Muscle of leg (tissue), 11 donors: ENCODE measurements around the gene SHISA5. TPM values are rescaled to one million over a fixed set of nuclear protein-coding genes. Genes with fewer than 3 reads are reported as not detected.
"Not testable (repeated sequence)": the region's sequence is repeated elsewhere in the genome, so short reads cannot be mapped to it uniquely, and the experiment has no call there.

Source experiments
- DNase-seq: peaks from one replicate; pipeline ENCODE4 v3.0.0; 2013
- H3K27ac ChIP-seq: one replicate; pipeline ENCODE4 v1.5.1; 2013; ENCODE audit warnings: mild to moderate bottlenecking, low read length, control low read depth
- H3K27me3 ChIP-seq: one replicate; pipeline ENCODE4 v1.6.1; 2013; ENCODE audit warnings: low read length; ENCODE audit not compliant: control insufficient read depth, insufficient read depth
- H3K36me3 ChIP-seq: one replicate; pipeline ENCODE4 v1.6.1; 2013; ENCODE audit warnings: low read length; ENCODE audit not compliant: control insufficient read depth, insufficient read depth
- H3K4me1 ChIP-seq: one replicate; pipeline ENCODE4 v1.6.1; 2013; ENCODE audit warnings: low read length; ENCODE audit not compliant: control insufficient read depth, insufficient read depth
- H3K4me3 ChIP-seq: one replicate; pipeline ENCODE4 v1.5.1; 2013; ENCODE audit warnings: low read length, control low read depth
- H3K9me3 ChIP-seq: replicated peaks from 2 replicates; pipeline ENCODE4 v1.6.1; 2013; ENCODE audit warnings: low read depth, low read length; ENCODE audit not compliant: control insufficient read depth
- WGBS: methylation state at CpG from one replicate; pipeline ENCODE4 v1.1.5; 2013; ENCODE audit warnings: missing lambda C conversion rate; ENCODE audit not compliant: insufficient coverage; 5-methylcytosine and 5-hydroxymethylcytosine counted together
- polyA plus RNA-seq, 8 donors: library from polyadenylated mRNA; unstranded; fragments of 120-200 nt; gene quantifications; one replicate each; pipeline versions ENCODE4 v1.2.1 to v1.2.3, GENCODE V29; 2013; ENCODE audit warnings: inconsistent platforms in 1 of 8, low replicate concordance in 1 of 8; ENCODE audit not compliant: insufficient read length in 8 of 8, insufficient read depth in 1 of 8
- total RNA-seq: library from RNA; stranded (reverse); fragments of 120-200 nt; gene quantifications from one replicate; pipeline ENCODE4 v1.2.4, GENCODE V29; 2013

The SHISA5 gene
- total and polyA plus RNA-seq, 9 donors, result 55.1 to 91.3 (median 72.7) TPM

DNA sequence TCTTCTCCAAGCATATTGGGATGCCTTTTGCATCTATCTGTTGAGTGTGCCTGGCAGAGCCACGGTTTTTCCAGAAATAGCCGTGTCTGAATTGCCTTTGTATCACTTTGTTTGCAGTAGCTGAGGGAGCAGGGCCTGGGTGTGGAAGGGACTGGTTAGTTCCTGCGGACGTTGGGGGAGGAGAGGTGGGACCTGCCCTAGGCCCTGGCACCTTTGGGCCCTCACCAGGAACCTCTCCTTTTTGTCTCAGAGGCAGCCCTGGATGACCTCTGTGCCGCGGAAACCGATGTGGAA is 38.8 kb downstream of the SHISA5 start:
- Histone ChIP-seq H3K27ac (peak overlapping the region; percentile 100), H3K27me3 (no peaks in the 10 kb centered on the region), H3K4me1 (peaks cover 59% of the 10 kb centered on the region), H3K4me3 (no peak overlapping the region), H3K9me3 (no peaks in the 10 kb centered on the region), H3K36me3 (peaks cover 70% of the 10 kb centered on the region)
- WGBS, result 0% methylated on average over 2 of the region's 7 CpGs
- no peak for DNase-seq

DNA sequence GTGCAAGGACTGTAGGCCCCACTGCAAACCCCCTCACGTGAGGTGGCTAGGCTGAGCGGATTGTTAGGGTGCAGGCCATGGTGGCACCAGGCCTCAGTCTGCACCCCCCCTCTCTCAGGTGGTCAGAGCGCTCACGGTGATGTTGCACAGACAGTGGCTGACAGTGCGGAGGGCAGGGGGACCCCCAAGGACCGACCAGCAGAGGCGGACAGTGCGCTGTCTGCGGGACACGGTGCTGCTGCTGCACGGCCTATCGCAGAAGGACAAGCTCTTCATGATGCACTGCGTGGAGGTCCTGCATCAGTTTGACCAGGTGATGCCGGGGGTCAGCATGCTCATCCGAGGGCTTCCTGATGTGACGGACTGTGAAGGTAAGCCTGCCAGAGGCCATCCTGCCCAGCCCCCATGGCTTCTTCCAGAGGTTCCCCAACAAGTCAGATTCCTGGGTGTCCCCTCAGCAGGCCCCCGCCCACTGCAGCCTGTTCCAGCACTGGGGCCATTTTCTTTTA is 39.2 kb downstream of the SHISA5 start:
- H3K27me3 ChIP-seq, result no peaks in the 10 kb centered on the region
- H3K4me1 ChIP-seq, result peaks cover 54% of the 10 kb centered on the region
- H3K9me3 ChIP-seq, result no peaks in the 10 kb centered on the region
- 93% methylated on average over 16 of the region's 17 CpGs for WGBS
- no peak for DNase-seq
- H3K4me3 ChIP-seq, result no peak overlapping the region
- peaks cover 70% of the 10 kb centered on the region for H3K36me3 ChIP-seq
- peak overlapping the region; percentile 100 for H3K27ac ChIP-seq

DNA sequence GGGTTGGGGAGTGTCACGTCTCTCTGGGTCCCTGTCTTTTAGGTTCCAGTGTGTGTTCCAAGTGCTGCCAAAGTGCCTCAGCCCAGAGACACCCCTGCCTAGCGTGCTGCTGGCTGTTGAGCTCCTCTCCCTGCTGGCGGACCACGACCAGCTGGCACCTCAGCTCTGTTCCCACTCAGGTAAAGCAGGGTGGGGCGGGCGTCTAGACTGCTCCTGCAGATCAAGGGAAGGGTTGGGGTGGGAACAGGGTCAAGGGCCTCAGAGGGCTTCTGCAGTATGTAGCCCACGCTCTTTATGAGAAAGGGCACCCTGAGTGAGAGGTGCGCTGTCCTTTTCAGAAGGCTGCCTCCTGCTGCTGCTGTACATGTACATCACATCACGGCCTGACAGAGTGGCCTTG is 40.3 kb downstream of the SHISA5 start:
- no peak for DNase-seq
- 80% methylated on average over 7 of the region's 9 CpGs for WGBS
- no peaks in the 10 kb centered on the region for H3K27me3 ChIP-seq
- no peak overlapping the region for H3K27ac ChIP-seq
- peaks cover 70% of the 10 kb centered on the region for H3K36me3 ChIP-seq
- peaks cover 44% of the 10 kb centered on the region for H3K4me1 ChIP-seq
- H3K9me3 ChIP-seq, result no peaks in the 10 kb centered on the region
- no peak overlapping the region for H3K4me3 ChIP-seq

DNA sequence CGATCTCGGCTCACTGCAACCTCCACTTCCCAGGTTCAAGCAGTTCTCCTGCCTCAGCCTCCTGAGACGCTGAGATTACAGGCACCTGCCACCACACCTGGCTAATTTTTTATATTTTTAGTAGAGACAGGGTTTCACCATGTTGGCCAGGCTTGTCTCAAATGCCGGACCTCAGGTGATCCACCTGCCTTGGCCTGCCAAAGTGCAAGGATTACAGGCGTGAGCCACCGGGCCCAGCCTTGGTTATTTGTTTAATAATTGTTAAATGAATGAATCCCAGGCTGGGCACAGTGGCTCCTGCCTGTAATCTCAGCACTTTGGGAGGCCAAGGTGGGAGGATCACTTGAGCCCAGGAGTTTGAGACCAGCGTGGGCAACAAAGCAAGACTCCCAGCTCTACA is 42.2 kb downstream of the SHISA5 start:
- WGBS, result 88% methylated on average over 3 of the region's 7 CpGs
- not testable (repeated sequence) for H3K27me3 ChIP-seq, H3K4me3 ChIP-seq, H3K9me3 ChIP-seq, H3K27ac ChIP-seq, DNase-seq
- Histone ChIP-seq H3K36me3 (peaks cover 58% of the 10 kb centered on the region), H3K4me1 (peaks cover 24% of the 10 kb centered on the region)

DNA sequence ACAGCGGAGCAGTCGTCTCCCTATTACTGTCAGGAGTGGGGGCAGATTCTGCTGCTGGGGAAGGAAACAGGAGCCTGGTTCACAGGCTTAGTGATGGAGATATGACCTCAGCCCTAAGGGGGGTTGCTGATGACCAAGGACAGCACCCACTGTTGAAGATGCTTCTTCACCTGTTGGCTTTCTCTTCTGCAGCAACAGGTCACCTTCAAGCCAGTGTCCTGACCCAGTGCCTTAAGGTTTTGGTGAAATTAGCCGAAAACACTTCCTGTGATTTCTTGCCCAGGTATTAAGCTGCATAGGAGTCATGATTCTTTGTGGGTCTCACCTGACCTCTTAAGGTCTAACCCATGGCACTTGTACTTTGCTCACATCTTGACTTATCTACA is 43.5 kb downstream of the SHISA5 start:
- WGBS, result 92% methylated on average over 2 of the region's 3 CpGs
- no peaks in the 10 kb centered on the region for H3K27me3 ChIP-seq
- no peak for DNase-seq
- peaks cover 12% of the 10 kb centered on the region for H3K4me1 ChIP-seq
- H3K36me3 ChIP-seq, result peaks cover 62% of the 10 kb centered on the region
- no peaks in the 10 kb centered on the region for H3K9me3 ChIP-seq
- no peak overlapping the region for H3K27ac ChIP-seq
- H3K4me3 ChIP-seq, result no peak overlapping the region

DNA sequence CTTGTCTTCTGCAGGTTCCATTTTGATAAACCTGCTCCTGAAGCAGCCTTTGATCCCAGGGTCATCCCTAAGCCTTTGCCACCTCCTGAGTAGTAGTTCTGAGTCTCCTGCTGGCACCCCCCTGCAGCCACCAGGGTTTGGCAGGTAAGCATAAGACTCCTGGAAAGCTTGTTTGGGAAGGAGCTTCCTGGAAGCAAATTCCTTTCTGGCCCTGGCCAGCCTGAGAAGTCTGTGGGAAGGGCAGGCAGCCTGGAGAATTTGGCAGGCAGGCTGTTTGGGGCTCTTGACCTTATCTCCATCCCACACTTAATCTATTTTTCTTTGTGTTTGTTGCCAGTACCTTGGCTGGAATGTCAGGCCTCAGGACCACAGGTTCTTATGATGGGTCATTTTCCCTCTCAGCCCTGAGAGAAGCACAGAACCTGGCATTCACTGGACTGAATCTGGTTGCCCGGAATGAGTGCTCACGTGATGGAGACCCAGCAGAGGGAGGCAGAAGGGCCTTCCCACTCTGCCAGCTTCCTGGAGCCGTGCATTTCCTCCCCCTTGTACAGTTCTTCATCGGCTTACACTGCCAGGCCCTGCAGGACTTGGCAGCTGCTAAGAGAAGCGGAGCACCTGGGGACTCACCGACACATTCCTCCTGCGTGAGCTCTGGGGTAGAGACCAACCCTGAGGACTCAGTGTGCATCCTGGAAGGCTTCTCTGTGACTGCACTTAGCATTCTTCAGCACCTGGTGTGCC is 44.0 kb downstream of the SHISA5 start:
- Histone ChIP-seq H3K27me3 (no peaks in the 10 kb centered on the region), H3K36me3 (peaks cover 62% of the 10 kb centered on the region), H3K27ac (no peak overlapping the region), H3K4me1 (peaks cover 6% of the 10 kb centered on the region), H3K4me3 (no peak overlapping the region), H3K9me3 (no peaks in the 10 kb centered on the region)
- WGBS, result 83% methylated on average over 5 of the region's 7 CpGs
- no peak for DNase-seq

DNA sequence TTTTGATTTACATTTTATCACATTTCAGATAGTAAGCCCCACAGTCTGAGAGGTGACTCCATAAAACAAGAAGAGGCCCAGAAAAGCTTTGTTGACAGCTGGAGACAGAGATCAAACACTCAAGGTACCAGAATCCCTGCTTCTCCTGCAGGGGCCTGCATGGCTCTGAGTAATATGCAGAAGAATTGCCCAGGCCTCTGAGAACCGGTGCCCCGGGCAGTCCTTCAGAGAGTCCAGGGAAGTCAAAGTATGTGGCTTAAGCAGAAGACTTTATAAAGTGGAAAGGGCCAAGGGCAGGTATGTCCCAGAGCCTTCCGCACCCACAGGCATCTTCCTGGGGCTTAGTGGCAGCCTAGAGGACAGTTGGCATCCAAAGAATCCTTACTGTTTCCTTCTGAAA is 44.6 kb downstream of the SHISA5 start:
- Histone ChIP-seq H3K4me1 (no peaks in the 10 kb centered on the region), H3K4me3 (no peak overlapping the region), H3K9me3 (no peaks in the 10 kb centered on the region), H3K27ac (no peak overlapping the region), H3K36me3 (peaks cover 58% of the 10 kb centered on the region), H3K27me3 (no peaks in the 10 kb centered on the region)
- DNase-seq, result no peak
- 100% methylated on average over 2 of the region's 3 CpGs for WGBS

DNA sequence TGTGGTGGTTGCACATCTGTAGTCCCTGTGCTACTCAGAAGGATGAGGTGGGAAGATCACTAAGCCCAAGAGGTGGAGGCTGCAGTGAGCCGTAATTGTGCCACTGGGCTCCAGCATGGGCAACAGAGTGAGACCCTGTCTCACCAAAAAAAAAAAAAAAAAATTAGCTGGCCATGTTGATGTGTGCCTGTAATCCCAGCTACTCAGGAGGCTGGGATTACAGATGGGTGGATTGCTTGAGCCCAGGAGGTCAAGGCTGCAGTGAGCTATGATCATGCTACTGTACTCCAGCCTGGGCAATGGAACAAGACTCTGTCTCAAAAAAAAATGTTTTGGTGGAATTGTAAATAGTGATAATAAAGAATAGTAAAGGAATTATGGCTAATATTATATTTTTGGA is 47.5 kb downstream of the SHISA5 start:
- no CpG with 5 or more reads among the region's 1 CpG for WGBS
- H3K4me1 ChIP-seq, result no peaks in the 10 kb centered on the region
- no peak for DNase-seq
- H3K27me3 ChIP-seq, result no peaks in the 10 kb centered on the region
- H3K36me3 ChIP-seq, result peaks cover 58% of the 10 kb centered on the region
- H3K9me3 ChIP-seq, result no peaks in the 10 kb centered on the region
- no peak overlapping the region for H3K27ac ChIP-seq
- no peak overlapping the region for H3K4me3 ChIP-seq

DNA sequence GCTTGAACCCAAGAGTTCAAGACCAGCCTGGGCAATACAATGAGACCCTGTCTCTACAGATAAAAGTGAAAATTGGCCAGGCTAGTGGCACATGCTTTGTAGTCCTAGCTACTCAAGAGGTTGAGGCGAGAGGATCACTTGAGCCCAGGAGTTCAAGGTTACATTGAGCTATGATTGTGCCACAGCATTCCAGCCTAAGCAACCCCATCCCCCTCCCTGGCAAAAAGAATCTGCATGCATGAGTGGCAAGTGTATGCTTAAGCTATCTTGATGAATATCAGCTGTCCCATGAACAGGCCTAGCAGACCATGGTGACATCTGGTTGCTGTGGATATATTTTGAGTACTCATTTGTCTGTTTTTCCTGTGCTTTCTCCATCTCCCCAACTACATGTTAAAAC is 52.7 kb downstream of the SHISA5 start:
- peaks cover 20% of the 10 kb centered on the region for H3K36me3 ChIP-seq
- H3K27me3 ChIP-seq, result no peaks in the 10 kb centered on the region
- no peak overlapping the region for H3K4me3 ChIP-seq
- no peak overlapping the region for H3K27ac ChIP-seq
- H3K4me1 ChIP-seq, result peaks cover 10% of the 10 kb centered on the region
- H3K9me3 ChIP-seq, result no peaks in the 10 kb centered on the region
- WGBS, result no CpG with 5 or more reads among the region's 1 CpG
- DNase-seq, result no peak

DNA sequence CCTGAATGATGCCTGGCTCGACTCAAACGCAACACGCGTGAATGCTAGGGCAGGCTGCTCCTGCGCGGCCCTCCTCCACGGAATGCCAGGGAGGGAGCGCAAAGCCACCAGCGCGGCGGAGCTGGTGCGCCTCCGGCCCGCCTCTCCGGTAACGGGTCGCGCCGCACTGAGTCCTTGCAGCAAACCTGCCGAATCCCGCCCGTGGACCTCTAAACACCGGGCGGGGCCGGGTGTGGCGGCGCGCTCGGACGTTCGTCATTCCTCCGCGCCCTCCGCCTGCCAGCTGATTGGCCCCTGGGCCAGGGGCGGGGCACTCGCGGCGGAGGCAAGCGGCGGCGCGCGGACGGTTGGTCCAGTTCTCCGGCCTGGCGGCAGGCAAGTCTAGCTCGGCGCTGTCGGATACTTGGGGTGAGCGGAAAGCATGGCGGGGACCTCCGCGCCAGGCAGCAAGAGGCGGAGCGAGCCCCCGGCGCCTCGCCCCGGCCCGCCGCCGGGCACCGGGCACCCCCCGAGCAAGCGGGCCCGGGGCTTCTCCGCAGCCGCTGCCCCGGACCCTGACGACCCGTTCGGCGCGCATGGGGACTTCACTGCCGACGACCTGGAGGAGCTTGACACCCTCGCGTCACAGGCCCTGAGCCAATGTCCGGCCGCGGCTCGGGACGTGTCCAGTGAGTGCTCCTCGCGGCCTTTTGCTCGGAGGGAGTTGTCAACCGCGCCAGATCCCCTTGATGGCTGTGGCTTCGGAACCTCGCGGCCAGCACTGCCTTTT is 57.4 kb downstream of the SHISA5 start, which contains the start of gene ATRIP:
Gene ATRIP (plus strand): TSS at position 313 of the 769 bp plus-strand sequence. CDS start 109 bp downstream, at position 422.
- peak; percentile 94 for DNase-seq
- under 1% methylated on average over 91 of the region's 91 CpGs for WGBS
- H3K27ac ChIP-seq, result peak within 1 kb of the TSS; percentile 87
- peaks cover 22% of the 10 kb centered on the region for H3K36me3 ChIP-seq
- H3K27me3 ChIP-seq, result no peaks in the 10 kb centered on the region
- peaks cover 19% of the 10 kb centered on the region for H3K4me1 ChIP-seq
- H3K4me3 ChIP-seq, result peak within 1 kb of the TSS; percentile 99
- no peaks in the 10 kb centered on the region for H3K9me3 ChIP-seq
